Measurements from ENCODE around the gene BRD7. TPM values are rescaled to one million over a fixed set of nuclear protein-coding genes. Genes with fewer than 3 reads are reported as not detected.

BRD7 gene
- total and polyA plus RNA-seq, 2 of the 13 experiments (the other 11 are each of a cell fraction or from before 2014, with no cell fraction given): 82.3 to 149 TPM

DNA sequence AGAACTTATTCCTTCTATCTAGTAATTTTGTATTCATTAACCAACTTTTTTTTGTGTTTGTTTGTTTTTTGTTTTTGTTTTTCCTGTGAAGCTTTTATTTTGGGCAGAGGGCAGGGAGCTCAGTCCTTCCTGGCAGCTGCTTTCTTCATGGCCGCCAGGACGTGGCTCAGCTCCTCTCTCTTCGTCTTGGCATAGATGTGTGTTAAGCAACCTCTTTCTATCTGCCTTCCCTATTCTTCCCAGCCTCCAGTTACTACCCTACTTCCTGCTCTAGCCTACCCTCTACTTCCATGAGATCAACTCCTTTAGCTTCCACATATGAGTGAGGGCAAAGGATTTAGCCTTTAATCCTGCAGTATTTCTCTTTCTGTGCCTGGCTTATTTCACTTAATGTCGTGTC lies 8.2 kb upstream of the BRD7 start:
- Histone ChIP-seq H3K4me1 (ENCODE audit: insufficient read depth, low read length) (peaks cover 43% of the 10 kb centered on the region), H3K79me2 (ENCODE audit: insufficient read depth, low read length) (no peaks in the 10 kb centered on the region), H2AFZ (ENCODE audit: low read length) (no peak overlapping the region), H3K9me3 (ENCODE audit: low read length) (no peaks in the 10 kb centered on the region), H3K9ac (ENCODE audit: insufficient read depth, low read depth, low read length) (no peak overlapping the region), H3K4me2 (ENCODE audit: low read depth, low read length) (no peak overlapping the region), H3K4me3 (replicated peaks in 1 of 3; ENCODE audit: insufficient read depth in 1 of 3, low read depth in 2 of 3, low read length in 3 of 3) (no peak overlapping the region), H4K20me1 (ENCODE audit: insufficient read depth, low read length) (no peaks in the 10 kb centered on the region), H3K27me3 (ENCODE audit: control insufficient read depth in 1 of 2, insufficient read depth in 2 of 2, low read length in 2 of 2) (no peaks in the 10 kb centered on the region), H3K27ac (ENCODE audit: extremely low read length, insufficient read depth, low read length) (no peak overlapping the region), H3K36me3 (replicated peaks in 1 of 2; ENCODE audit: control insufficient read depth in 1 of 2, insufficient read depth in 2 of 2, low read length in 2 of 2) (no peaks in the 10 kb centered on the region)
- BruUV-seq (replicated peaks): no TSS peak
- DNase-seq (ENCODE audit: low spot score) (no peak), ATAC-seq (no peak), FAIRE-seq (no peak)
- 78% methylated on average over 4 of the region's 4 CpGs for WGBS (ENCODE audit: low lambda C conversion rate)
- CTCF ChIA-PET (ENCODE audit: low intra/inter-chr PET ratio, low total read pairs): no interaction called here
- POLR2A ChIA-PET: interaction anchor here (1.3 to 1.7 kb wide), 2 partner anchors 143 to 288 kb away, joined by 3 to 4 read pairs; no protein-coding TSS in a partner anchor
- in situ Hi-C loops (cut with HindIII; ENCODE audit: extremely low pct_ligation_motif_present, low pct_unique_long_range_greater_than_20kb) (no loop called here), intact Hi-C loops (cut with micrococcal nuclease; ENCODE audit: unreplicated experiment) (no loop called here)
- TF ChIP-seq YEATS4 (CRISPR knock-in tag; IDR thresholded peaks at IDR 0.05; ENCODE audit: borderline replicate concordance) (no peak), ISL2 (CRISPR knock-in tag; IDR thresholded peaks at IDR 0.05) (no peak), ZBTB42 (CRISPR knock-in tag; IDR thresholded peaks at IDR 0.05) (no peak), SRSF1 (optimal IDR thresholded peaks at IDR 0.05; ENCODE audit: low read depth, low read length) (no peak)
- TF ChIP-seq, protein P1, sequence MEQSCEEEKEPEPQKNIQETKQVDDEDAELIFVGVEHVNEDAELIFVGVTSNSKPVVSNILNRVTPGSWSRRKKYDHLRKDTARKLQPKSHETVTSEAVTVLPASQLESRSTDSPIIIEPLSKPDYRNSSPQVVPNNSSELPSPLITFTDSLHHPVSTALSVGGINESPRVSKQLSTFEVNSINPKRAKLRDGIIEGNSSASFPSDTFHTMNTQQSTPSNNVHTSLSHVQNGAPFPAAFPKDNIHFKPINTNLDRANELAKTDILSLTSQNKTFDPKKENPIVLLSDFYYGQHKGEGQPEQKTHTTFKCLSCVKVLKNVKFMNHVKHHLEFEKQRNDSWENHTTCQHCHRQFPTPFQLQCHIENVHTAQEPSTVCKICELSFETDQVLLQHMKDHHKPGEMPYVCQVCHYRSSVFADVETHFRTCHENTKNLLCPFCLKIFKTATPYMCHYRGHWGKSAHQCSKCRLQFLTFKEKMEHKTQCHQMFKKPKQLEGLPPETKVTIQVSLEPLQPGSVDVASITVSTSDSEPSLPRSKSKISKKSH (CRISPR knock-in tag; IDR thresholded peaks at IDR 0.05; ENCODE audit: borderline replicate concordance): no peak
- TF ChIP-seq, protein P2, sequence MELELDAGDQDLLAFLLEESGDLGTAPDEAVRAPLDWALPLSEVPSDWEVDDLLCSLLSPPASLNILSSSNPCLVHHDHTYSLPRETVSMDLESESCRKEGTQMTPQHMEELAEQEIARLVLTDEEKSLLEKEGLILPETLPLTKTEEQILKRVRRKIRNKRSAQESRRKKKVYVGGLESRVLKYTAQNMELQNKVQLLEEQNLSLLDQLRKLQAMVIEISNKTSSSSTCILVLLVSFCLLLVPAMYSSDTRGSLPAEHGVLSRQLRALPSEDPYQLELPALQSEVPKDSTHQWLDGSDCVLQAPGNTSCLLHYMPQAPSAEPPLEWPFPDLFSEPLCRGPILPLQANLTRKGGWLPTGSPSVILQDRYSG (CRISPR knock-in tag; IDR thresholded peaks at IDR 0.05): no peak

Measured in HepG2 (cell line).